SK-N-MC (cell line): ENCODE data around the gene SLC26A11.

Experiments
- EZH2 ChIP-seq: fragments of 200-600 bp; sonication (generic); IDR thresholded peaks from one replicate; pipeline ENCODE4 v1.6.1; 2017; ENCODE audit warnings: antibody characterized with exemption
- POLR2AphosphoS5 ChIP-seq: IDR thresholded peaks from 2 replicates; pipeline ENCODE4 v1.6.1; 2012; ENCODE audit warnings: mild to moderate bottlenecking, low read depth, low read length, borderline replicate concordance

- TF ChIP-seq EZH2: no peak
- TF ChIP-seq POLR2AphosphoS5: no peak
Measured at GRCh38 chr17:80203471-80203963, 16.7 kb upstream of the SLC26A11 start.
